K562 (cell line): Measurements from ENCODE around the gene KMT2D. TPM values are rescaled to one million over a fixed set of nuclear protein-coding genes. Genes with fewer than 3 reads are reported as not detected.

Experiments used
- MECOM ChIP-seq: fragments of 250-450 bp; sonication (Bioruptor Pico); IDR thresholded peaks from 2 replicates; pipeline ENCODE4 v1.8.0; 2022; ENCODE audit warnings: inconsistent platforms
- MGA ChIP-seq: fragments of 450-650 bp; IDR thresholded peaks from 2 replicates; pipeline ENCODE4 v1.6.1; 2016; ENCODE audit warnings: mild to moderate bottlenecking, moderate library complexity
- NR2C1 ChIP-seq, 2 experiments: fragments of 450-650 bp; IDR thresholded peaks; 2 replicates each; pipeline ENCODE4 v1.6.1; 2017; ENCODE audit warnings: mild to moderate bottlenecking in 2 of 2, antibody characterized with exemption in 1 of 2, inconsistent platforms in 1 of 2, missing compliant biosample characterization in 1 of 2, missing genetic modification characterization in 1 of 2
- ZBTB33 ChIP-seq: sonication (generic); formaldehyde crosslinking; IDR thresholded peaks from 2 replicates; pipeline ENCODE4 v1.8.1; 2023; ENCODE audit warnings: mild to moderate bottlenecking, missing genetic modification reagents
- ZC3H11A ChIP-seq: IDR thresholded peaks from 2 replicates; pipeline ENCODE4 v1.6.1; 2012; ENCODE audit warnings: low read depth, low read length, improper control_type of control experiment
- ZNF324 ChIP-seq: fragments of 250-450 bp; sonication (Bioruptor Pico); IDR thresholded peaks from 2 replicates; pipeline ENCODE4 v1.4.0; 2020; ENCODE audit warnings: mild to moderate bottlenecking
- ZNF79 ChIP-seq: fragments of 250-450 bp; sonication (Bioruptor Pico); IDR thresholded peaks from 2 replicates; pipeline ENCODE4 v1.4.0; 2020; ENCODE audit warnings: low read depth, mild to moderate bottlenecking, moderate library complexity
- polyA plus RNA-seq, 8 experiments: library from polyadenylated mRNA; depleted of rRNA in 4 of 8; stranded (reverse) in 5 of 8; unstranded in 3 of 8; fragments of >200 nt; fragmentation: Nextera tagmentation in 2 of 8; fragmentation: Illumina TruSeq in 1 of 8; extraction: Ambion mirVana in 2 of 8; extraction: Trizol in 1 of 8; gene quantifications; 2 replicates each; pipeline versions ENCODE4 v1.2.1 to v1.2.3, GENCODE V29; 2011 to 2014; ENCODE audit warnings: inconsistent platforms in 1 of 8, missing spikeins in 1 of 8
- total RNA-seq, 7 experiments: library from RNA; depleted of rRNA in 6 of 7; stranded (reverse); fragments of >200 nt in 6 of 7; fragmentation: Illumina TruSeq in 2 of 7; extraction: Trizol in 2 of 7; gene quantifications; 2 replicates each; pipeline versions ENCODE4 v1.2.1 to v1.2.3, GENCODE V29; 2011 to 2021; ENCODE audit warnings: low replicate concordance in 1 of 7
- TF ChIP-seq, protein P1 (sequence below): sonication (generic); formaldehyde crosslinking; IDR thresholded peaks from 2 replicates; pipeline ENCODE4 v1.8.1; 2023; ENCODE audit warnings: mild to moderate bottlenecking, missing genetic modification reagents

The KMT2D gene
- total and polyA plus RNA-seq, 9 of the 15 experiments (the other 6 are each of a cell fraction or from before 2014, with no cell fraction given): 0.22 to 93.7 (median 13.7) TPM

DNA sequence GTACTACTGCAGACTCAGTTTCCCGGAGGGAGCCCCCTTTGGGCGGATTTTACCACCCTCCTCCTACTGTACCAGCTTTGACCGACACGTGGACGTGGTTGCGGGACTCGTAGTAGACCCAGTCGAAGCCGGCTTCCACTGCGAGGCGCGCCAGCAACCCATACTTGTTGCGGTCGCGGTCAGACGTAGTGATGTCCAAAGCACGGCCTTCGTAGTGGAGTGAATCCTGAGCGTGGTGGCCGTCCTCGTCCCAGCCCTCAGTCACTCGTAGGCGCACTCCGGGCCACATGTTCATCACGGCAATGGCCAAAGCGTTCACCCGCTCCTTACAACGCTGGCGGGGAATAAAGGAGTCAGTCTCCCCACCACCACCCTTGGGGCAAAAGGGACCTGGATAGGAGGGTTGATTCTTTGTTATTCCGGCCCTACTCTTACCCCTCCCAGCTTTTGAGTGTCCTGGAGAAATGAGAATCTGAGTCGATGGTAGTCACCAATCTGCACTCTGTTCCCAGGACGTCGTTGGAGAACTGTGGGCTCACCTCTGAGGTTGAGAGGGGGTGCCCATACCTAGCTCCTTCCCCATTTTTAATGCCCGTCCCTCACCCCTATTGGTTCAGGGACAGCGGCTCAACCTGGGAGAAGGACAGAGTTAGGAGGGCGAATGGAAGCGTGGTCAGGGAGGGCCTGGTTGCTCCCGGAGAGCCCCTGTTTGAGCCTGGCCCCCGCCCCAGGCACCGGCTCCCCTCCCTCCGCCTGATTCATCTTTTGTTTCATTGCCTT is 30.7 kb upstream of the KMT2D start (continued):
- TF ChIP-seq, protein P1, sequence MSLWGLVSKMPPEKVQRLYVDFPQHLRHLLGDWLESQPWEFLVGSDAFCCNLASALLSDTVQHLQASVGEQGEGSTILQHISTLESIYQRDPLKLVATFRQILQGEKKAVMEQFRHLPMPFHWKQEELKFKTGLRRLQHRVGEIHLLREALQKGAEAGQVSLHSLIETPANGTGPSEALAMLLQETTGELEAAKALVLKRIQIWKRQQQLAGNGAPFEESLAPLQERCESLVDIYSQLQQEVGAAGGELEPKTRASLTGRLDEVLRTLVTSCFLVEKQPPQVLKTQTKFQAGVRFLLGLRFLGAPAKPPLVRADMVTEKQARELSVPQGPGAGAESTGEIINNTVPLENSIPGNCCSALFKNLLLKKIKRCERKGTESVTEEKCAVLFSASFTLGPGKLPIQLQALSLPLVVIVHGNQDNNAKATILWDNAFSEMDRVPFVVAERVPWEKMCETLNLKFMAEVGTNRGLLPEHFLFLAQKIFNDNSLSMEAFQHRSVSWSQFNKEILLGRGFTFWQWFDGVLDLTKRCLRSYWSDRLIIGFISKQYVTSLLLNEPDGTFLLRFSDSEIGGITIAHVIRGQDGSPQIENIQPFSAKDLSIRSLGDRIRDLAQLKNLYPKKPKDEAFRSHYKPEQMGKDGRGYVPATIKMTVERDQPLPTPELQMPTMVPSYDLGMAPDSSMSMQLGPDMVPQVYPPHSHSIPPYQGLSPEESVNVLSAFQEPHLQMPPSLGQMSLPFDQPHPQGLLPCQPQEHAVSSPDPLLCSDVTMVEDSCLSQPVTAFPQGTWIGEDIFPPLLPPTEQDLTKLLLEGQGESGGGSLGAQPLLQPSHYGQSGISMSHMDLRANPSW (CRISPR knock-in tag): no peak
- peak; percentile 95 for TF ChIP-seq ZBTB33 (CRISPR knock-in tag)
- peak; percentile 40; the same call in 1 of the 2 replicates for TF ChIP-seq MECOM
- TF ChIP-seq ZC3H11A: no peak
- TF ChIP-seq NR2C1 (IDR thresholded peaks at IDR 0.05): no peak
- no peak for TF ChIP-seq NR2C1 (tag; IDR thresholded peaks at IDR 0.05)
- no peak for TF ChIP-seq ZNF324
- peak; percentile 73 for TF ChIP-seq MGA
- no peak for TF ChIP-seq ZNF79
